GM18511 (cell line): ENCODE measurements around the gene MYOCD.

Experiments used
- ATAC-seq: cut with Tn5 transposase; IDR thresholded peaks from one replicate; pipeline ENCODE4 v1.9.1; 2021; ENCODE audit warnings: mild to moderate bottlenecking, moderate library complexity; ENCODE audit not compliant: unreplicated experiment

MYOCD gene

DNA sequence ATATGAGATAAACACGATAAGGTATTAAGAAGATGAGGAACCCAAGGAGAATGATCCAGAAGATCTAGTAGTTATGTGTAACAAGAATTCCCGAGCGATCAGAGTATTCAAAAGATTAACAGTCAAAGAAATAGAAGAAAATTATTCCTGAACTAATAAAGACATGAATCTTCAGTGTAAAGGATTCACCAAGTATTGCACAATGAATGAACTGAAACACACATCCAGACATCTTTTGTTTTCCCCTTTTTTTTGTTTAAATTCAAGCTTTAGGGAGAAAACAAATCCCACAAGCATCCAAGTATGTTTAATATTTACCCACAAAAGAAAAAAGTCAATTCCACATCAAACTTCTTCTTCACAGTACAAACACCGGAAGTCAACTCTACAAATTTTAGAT lies 23.7 kb upstream of the MYOCD start:
- no peak for ATAC-seq

DNA sequence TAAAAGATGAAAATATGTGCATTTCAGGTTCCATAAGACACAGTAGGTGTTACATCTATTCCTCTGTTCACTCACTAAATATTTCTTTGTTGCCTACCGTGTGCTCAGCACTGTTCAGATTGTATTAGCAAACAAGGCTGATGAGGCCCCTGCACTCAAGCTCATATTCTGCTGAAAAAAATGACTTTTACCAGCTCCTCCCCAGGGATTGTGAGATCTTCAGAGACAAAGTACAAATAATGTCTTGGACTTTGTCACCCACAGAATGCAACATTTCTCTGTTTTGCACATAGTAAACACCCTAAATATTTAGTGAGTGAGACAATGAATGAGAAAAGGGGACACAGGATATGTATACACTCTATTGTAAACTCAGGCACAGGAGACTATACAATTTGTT lies 21.9 kb upstream of the MYOCD start:
- ATAC-seq = no peak

GRCh38 chr17:12644623-12645022 lies 21.1 kb upstream of the MYOCD start:
- ATAC-seq = no peak

- ATAC-seq = no peak
Measured at GRCh38 chr17:12646761-12647422, 18.8 kb upstream of the MYOCD start.

DNA sequence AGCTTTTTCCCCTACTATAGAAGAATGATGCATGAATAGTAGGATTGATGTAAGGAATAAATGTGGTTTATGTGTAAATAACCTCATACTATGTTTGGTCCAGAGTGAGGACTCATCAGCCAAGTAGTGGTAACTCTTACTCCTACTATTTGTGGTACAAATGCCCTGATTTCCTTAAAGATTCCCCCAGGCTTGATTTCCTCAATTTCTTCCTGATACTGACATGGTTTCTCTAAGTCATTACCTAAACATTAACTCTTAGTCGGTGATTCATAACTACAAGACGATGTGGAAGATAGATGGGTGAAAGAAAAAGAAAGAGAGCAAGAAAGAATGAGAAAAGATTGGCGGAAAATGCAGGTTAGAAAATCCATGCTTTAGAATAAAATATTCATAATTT lies 17.2 kb upstream of the MYOCD start:
- ATAC-seq = no peak

GRCh38 chr17:12655936-12656335 lies 9.8 kb upstream of the MYOCD start:
- ATAC-seq = no peak

GRCh38 chr17:12656354-12656753 lies 9.3 kb upstream of the MYOCD start:
- no peak for ATAC-seq

DNA sequence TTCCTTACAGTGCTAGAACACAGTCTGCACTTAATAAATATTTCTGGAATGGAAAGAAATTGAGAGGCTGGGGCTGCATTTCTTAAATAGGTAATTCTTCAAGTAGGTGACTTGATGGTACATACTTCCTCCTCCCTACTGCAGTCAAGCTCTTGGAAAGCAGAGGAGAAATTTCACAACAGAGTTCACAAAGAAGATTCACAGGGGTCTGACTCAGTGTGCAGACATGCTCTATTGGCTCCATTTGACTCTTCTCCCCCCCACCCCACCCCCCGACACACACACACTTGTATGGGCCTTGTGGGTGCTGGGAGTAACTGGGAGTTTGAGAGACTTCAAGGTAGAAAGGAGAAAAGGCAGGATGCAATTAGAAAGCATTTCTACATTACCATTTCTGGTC lies 6.2 kb upstream of the MYOCD start:
- ATAC-seq = no peak

GRCh38 chr17:12664252-12664651 lies 1.4 kb upstream of the MYOCD start:
- ATAC-seq = no peak

DNA sequence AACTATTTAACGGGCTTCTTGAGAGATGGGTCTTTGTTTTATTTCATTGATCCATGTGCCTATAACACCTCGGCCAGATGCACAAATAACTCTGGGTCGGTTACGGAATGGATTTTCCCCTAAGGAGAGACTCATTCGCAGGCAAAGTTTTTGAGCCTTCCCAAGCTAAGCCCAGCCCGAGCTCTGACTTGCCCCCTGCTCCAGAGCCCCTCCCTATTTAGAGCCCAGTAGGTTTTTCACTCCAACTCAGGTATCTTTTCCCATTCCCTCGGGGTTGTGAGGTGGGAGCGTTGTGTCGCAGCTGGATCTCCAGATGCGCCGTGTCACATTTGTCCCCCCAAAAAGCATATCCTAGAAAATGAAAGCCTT lies 812 bp upstream of the MYOCD start:
- no peak for ATAC-seq

- ATAC-seq = no peak
Measured at GRCh38 chr17:12666718-12667117, 1.0 kb downstream of the MYOCD start.

DNA sequence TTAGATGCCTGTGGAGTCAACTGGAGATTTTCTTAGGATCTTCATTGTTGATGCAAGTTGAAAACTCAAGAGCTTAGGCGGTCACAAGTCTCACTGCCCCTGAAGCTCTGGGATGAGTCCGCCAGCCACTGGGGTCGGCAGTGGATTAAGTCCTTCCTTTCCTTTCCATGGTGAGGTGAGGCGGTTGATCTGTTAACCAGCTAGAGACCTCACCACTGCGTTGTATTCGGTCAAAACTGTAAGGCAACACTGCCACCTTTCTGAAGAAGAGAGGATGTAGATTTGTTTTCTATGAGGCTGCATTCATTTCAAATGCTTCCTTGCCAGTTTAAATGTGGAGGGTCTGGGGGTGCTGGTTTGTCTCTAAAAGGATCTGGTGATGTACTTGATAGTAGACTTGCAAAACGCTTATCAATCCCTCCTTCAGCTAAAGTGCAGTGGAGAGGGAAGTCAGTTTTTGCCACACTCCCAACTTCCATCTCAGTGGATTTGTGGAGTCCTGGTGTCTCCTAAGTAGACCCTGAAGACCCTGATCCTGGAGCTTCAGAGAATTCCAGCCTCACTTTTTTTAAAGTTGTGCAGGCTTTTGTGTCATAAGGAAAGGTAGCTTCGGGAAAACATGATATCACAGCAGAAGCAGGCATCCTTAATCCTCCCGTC lies 1.7 kb downstream of the MYOCD start:
- no peak for ATAC-seq

DNA sequence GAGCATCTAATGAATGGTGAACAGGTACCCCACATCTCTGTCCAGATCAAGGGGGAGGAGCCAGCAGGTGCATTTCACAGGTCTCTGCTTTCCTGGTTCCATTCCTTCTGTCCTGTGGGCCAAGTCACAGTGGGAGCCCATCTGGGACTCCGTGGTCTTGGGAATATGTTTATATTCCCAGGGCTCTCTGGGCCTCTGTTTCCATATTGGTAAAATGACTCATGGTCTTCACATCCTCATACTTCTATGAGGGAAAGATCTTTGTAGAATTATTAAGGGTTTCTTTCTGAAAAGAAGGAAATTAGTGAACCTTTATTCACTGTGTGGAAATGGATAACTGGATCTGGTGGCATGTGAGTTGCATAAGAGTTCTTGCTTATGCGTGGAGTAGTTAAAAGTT lies 6.2 kb downstream of the MYOCD start:
- no peak for ATAC-seq

DNA sequence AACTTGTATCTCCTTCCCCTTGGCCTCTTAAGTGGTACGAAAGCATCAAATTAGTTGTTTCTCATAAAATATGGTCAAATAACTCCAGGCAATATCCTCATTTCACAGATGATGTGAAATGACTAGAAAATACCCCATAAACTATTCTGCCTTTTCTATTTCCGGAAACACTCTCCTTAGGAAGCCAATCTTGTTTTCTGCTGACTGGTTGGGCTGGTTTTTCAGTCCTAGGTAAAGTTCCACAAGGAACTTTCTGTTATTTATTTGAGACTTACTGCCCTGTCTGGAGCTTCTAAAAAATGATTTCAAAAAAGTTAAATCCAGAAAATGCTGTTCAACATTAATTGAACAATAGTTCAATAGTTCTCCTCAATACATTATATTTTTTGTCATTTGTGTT lies 7.3 kb downstream of the MYOCD start:
- no peak for ATAC-seq

DNA sequence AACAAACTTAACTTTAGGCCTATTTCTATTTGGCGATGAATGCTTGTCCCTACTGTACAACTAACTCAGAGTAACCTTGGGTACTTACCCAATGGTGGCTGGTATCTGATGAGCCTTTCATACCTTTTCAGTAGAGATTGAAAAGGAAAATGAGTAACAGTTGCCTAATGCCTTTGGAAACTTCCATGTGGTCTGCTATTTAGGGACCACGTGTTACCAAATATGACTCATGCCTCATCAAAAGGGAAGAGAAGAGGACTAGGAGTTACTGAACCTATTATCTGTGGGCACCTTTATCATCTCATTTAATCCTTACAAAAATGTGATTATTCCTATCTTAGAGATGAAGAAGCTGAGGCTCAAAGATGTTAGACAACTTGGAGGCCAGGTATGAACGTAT lies 8.1 kb downstream of the MYOCD start:
- ATAC-seq = no peak

GRCh38 chr17:12680407-12680897 lies 14.8 kb downstream of the MYOCD start:
- ATAC-seq = no peak

GRCh38 chr17:12680993-12681392 lies 15.3 kb downstream of the MYOCD start:
- ATAC-seq = no peak

DNA sequence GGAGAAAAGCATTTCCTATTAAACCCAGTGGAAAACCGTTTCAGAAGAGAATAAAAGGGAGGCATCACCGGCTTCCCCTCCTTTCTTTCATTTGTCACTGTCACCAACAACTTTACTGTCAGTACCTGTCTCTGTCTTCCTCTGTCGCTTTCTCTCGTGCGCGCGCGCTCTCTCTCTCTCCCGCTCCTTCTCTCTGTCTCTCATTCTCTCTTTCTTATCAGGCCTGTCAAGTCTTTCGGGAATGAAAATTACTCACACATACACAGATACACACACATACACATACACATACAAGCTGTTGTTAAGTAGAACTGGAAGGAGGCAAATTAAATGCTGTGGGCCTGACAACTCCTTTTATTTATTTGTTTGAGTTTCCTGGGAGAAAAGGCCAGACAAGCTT lies 17.6 kb downstream of the MYOCD start:
- ATAC-seq = no peak

DNA sequence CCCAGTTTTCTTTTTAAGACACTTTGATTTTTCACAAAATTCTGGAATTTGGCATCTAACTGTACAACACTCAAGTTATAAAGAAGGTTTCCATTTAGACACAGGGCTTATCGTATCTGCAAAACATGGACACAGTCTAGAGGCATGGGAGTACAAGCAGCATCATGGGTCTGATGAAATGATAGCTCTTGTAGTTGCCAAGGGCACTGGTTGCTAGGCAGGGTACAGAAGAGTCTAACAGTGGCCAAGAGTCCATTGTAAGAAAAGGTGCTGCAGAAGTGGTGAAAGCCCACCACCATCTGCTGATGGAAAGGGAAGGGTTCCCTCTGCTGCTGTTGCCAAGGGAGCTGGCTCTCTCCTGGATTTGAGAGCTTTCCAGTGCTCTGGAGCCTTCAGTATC lies 20.8 kb downstream of the MYOCD start:
- ATAC-seq = no peak

DNA sequence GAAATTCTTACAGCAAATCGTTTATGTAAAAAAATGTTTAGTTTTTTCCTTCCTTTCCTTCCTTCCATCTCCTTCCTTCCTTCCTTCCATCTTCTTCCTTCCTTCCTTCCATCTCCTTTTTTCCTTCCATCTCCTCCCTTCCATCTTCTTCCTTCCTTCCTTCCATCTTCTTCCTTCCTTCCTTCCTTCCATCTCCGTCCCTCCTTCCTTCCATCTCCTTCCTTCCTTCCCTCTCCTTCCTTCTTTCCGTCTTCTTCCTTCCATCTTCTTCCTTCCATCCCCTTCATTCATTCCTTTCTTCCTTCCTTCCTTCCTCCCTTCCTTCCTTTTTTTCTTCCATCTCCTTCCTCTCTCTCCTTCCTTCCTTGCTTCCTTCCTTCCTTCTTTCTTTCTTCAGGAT lies 22.7 kb downstream of the MYOCD start:
- no peak for ATAC-seq

DNA sequence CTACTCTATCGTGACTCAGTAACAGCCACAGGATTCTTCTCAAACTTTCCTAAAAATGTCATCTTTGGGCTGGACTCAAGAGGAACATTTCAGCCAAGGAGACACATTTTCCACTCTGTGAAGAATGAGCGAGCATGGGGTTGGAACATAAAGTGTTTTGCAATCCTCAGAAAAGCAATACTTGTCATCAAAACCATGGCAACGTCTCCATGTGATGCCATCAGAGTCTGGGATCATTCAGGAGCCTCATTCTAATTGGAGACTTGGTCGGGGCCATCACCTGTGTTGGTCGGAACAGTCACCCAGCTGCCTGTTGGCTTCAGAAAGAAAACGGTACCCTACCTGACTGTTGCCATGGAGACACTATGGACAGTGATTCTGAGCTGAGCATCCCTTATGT lies 25.5 kb downstream of the MYOCD start:
- no peak for ATAC-seq

DNA sequence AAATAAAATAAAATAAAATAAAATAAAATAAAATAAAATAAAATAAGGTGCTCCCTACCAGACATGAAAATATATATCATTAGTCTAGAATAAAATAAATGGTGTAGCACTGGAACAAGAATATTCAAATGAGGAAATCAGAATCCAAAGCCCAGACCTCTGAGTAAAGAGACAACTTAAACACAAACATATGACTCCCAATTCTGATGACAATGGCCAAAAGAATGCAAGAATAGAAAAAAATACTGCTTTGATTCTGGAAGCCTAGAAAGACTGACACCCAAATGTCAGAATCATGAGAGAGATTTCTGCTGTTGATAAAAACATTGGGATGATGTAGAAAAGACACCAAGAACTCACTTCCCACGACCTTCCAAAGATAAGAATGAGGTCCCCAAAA lies 27.9 kb downstream of the MYOCD start:
- ATAC-seq = no peak

DNA sequence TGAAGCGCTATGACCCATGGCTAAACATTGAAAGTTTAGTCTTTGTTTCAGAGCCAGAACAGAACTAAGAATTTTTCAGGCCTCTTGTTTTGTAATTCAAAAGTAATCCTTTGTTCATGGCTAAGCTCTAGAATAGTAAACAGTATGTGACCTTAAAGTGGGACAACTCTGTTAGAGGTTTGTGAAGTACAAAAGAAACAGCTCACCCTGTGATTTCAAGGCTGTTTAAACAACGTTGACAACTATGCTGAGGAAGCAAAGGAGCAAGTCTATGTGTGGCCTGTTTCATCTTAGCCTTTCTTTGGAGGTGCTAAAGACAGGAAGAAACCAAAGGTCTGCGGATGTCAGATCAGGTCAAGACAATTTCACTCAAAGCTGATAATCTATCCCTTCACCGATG lies 40.4 kb downstream of the MYOCD start:
- no peak for ATAC-seq
